AG09309 (cell line): ENCODE measurements around the gene ANKS1A.
"Not testable (repeated sequence)": the region's sequence is repeated elsewhere in the genome, so short reads cannot be mapped to it uniquely, and the experiment has no call there.

ENCODE experiments used
- DNase-seq: peaks from one replicate; pipeline ENCODE4 v3.0.0-alpha.2; 2010; ENCODE audit warnings: low read depth
- H3K4me3 ChIP-seq: 2 replicates; pipeline ENCODE4 v1.5.1; 2011; ENCODE audit warnings: mild to moderate bottlenecking, low read depth, low read length, moderate library complexity; ENCODE audit not compliant: control insufficient read depth
- TF ChIP-seq, protein P1 (sequence below): IDR thresholded peaks from 2 replicates; pipeline ENCODE4 v1.5.1; 2011; ENCODE audit warnings: mild to moderate bottlenecking, low read depth, low read length, inconsistent platforms; ENCODE audit not compliant: insufficient read depth, control insufficient read depth; ENCODE audit errors: missing control alignments

ANKS1A gene, protein sequence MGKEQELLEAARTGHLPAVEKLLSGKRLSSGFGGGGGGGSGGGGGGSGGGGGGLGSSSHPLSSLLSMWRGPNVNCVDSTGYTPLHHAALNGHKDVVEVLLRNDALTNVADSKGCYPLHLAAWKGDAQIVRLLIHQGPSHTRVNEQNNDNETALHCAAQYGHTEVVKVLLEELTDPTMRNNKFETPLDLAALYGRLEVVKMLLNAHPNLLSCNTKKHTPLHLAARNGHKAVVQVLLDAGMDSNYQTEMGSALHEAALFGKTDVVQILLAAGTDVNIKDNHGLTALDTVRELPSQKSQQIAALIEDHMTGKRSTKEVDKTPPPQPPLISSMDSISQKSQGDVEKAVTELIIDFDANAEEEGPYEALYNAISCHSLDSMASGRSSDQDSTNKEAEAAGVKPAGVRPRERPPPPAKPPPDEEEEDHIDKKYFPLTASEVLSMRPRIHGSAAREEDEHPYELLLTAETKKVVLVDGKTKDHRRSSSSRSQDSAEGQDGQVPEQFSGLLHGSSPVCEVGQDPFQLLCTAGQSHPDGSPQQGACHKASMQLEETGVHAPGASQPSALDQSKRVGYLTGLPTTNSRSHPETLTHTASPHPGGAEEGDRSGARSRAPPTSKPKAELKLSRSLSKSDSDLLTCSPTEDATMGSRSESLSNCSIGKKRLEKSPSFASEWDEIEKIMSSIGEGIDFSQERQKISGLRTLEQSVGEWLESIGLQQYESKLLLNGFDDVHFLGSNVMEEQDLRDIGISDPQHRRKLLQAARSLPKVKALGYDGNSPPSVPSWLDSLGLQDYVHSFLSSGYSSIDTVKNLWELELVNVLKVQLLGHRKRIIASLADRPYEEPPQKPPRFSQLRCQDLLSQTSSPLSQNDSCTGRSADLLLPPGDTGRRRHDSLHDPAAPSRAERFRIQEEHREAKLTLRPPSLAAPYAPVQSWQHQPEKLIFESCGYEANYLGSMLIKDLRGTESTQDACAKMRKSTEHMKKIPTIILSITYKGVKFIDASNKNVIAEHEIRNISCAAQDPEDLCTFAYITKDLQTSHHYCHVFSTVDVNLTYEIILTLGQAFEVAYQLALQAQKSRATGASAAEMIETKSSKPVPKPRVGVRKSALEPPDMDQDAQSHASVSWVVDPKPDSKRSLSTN

DNA sequence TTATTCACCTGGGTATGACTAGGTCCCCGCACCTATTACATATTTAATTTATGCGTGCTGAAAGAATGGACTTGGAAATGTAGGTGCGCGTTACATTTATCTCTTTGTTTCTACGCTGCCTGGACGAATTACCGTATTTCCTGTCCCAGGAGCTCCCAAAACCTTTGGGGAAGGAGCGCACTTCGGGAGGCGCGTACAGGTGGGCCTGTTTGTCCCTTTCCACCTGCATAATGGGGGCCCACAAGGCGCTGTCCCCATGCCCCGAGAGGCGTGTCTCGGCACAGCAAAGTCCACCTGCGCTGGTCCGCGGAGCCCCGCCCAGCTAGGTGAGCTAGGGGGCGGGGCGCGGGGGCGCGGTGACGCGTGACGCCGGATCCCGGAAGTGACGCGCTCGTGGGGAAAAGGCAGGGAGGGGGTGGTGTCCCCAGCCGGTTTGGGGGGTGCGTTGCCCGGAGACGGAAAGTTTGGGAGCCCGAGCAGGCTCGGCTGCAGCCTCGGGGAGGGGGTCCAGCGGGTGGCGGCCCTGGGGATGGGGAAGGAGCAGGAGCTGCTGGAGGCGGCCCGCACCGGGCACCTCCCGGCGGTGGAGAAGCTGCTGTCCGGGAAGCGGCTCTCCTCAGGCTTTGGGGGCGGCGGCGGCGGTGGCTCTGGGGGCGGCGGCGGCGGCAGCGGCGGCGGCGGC lies at the start of gene ANKS1A:
TSS of gene ANKS1A (plus strand) at position 382 of the 682 bp plus-strand sequence. CDS start at position 530, 148 bp downstream.
- peak within 1 kb of the TSS; percentile 87 for H3K4me3 ChIP-seq
- TF ChIP-seq, protein P1, sequence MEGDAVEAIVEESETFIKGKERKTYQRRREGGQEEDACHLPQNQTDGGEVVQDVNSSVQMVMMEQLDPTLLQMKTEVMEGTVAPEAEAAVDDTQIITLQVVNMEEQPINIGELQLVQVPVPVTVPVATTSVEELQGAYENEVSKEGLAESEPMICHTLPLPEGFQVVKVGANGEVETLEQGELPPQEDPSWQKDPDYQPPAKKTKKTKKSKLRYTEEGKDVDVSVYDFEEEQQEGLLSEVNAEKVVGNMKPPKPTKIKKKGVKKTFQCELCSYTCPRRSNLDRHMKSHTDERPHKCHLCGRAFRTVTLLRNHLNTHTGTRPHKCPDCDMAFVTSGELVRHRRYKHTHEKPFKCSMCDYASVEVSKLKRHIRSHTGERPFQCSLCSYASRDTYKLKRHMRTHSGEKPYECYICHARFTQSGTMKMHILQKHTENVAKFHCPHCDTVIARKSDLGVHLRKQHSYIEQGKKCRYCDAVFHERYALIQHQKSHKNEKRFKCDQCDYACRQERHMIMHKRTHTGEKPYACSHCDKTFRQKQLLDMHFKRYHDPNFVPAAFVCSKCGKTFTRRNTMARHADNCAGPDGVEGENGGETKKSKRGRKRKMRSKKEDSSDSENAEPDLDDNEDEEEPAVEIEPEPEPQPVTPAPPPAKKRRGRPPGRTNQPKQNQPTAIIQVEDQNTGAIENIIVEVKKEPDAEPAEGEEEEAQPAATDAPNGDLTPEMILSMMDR: no peak
- DNase-seq: no peak

DNA sequence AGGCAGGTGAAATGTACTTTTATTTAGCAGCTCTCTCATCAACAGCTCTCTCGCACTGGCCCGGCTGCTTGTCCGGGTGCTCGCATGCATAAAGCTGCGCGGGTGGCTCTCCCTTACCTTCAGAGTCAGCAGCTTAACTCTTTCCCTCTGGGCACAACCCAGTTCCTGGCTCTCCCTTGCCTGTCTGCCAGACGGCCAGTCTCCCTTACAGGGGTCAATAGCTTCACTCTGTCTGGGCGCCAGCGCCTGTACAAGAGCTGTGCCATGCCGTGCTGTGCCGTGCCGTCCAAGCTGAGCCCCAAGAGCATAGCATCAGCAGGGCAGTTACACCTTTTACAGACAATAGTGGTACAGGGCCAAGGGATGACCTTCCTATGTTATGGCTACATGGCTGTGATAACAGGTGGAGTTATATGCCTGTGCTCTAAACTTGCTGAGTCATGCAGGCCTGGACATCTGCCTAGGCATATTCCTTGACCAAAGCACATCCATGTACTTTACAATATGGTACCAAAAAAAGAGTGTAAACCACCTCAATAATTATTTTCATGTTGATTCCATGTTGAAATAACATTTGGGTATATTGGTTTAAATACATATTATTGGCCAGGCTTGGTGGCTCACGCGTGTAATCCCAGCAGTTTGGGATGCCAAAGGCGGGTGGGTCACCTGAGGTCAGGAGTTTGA lies 49.2 kb upstream of the ANKS1A start:
- DNase-seq: no peak
- TF ChIP-seq, protein P1: no peak

DNA sequence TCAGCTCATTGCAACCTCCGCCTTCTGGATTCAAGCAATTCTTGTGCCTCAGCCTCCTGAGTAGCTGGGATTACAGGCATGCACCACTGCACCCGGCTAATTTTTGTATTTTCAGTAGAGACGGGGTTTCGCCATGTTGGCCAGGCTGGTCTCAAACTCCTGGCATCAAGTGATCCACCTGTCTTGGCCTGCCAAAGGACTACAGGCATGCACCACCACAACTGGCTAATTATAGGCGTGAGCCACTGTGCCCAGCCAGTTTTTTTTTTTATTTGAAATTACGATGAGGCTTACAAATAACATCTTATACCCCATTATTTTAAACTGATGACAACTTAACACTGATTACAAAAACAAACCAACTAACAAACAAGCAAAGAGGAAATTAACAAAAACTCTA lies 40.0 kb upstream of the ANKS1A start:
- DNase-seq, H3K4me3 ChIP-seq: not testable (repeated sequence)

More for the DNA sequence above, 49.2 kb upstream of the ANKS1A start:
- H3K4me3 ChIP-seq: no peak overlapping the region

DNA sequence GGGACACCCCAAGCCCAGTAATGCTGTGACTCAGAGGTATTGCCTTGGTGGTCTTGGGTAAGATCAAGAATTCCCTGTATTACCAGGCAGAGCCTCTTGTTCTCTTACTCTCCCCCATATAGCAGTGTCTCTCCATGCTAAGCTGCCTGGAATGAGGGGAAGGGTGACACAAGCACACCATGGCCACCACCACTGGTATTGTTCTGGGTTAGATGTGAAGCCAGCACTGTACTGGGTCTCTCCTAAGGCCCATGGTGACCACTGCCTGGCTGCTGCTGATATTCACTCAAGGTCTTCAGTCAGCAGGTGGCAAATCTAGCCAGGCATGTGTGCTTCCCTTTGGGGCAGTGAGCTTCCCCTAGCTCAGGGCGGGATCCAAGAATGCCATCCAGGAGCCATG lies 37.7 kb upstream of the ANKS1A start:
- TF ChIP-seq, protein P1: no peak
- H3K4me3 ChIP-seq: no peak overlapping the region
- DNase-seq: no peak

DNA sequence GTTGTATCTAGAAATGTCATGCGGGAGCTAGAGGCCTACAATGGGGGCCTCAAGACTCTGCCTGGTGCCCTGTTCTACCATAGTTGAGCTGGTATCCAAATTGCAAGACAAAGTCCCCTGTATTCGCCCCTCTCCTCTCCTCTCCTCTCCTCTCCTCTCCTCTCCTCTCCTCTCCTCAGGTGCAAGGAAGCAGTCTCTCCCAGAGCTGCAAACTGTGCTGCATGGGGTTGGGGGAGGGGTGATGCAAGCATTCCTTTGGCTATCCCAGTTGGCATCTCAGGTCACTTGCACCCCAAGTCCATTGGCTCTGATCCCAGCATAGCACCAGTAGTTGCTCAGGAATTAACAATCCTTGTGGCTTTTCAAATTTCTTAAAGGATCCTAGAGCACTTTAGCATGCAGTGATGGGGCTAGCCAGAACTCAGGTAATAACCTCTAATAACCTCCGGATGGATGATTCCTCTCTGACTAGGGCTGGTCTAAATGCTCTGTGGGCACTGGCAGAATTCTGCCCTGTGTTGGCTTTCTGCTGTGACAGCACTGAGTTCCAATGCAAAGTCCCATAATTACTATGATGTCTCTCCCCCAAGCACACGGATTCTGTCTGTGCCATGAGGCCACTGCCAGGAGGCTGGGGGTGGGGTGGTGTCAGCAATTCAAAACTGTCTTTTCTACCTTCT lies 36.5 kb upstream of the ANKS1A start:
- DNase-seq: no peak
- TF ChIP-seq, protein P1: no peak
- no peak overlapping the region for H3K4me3 ChIP-seq

DNA sequence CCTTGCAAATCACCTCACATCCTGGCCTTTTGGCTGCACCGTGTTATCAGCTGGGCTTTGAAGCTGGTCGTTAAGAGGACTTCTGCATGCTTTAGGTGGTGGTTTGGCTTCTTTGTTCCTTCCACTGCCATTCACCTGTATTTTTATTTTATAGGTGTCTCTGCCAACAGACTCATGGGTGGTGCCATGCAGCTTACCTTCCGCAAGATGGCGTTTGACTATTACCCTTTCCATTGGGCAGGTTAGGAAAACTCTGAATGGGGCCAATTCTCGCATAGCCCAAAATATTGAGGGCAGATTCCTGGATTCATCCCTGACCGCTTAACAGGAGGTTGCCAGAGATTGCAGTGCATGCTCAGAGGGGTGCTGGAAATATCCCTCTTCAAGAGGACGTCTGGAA lies 33.6 kb upstream of the ANKS1A start:
- TF ChIP-seq, protein P1: no peak
- H3K4me3 ChIP-seq: no peak overlapping the region
- no peak for DNase-seq
